GM18511 (cell line): ENCODE data around the gene PXDN.
"Not testable (repeated sequence)": the region's sequence is repeated elsewhere in the genome, so short reads cannot be mapped to it uniquely, and the experiment has no call there.

Experiments
- ATAC-seq: cut with Tn5 transposase; IDR thresholded peaks from one replicate; pipeline ENCODE4 v1.9.1; 2021; ENCODE audit warnings: mild to moderate bottlenecking, moderate library complexity; ENCODE audit not compliant: unreplicated experiment

PXDN gene

GRCh38 chr2:1705557-1706076 lies 38.7 kb downstream of the PXDN start:
- ATAC-seq = no peak

GRCh38 chr2:1704631-1705556 lies 39.4 kb downstream of the PXDN start:
- ATAC-seq = no peak

GRCh38 chr2:1702186-1702565 lies 42.1 kb downstream of the PXDN start:
- ATAC-seq = no peak

- ATAC-seq = no peak
Measured at GRCh38 chr2:1701556-1702185, 42.6 kb downstream of the PXDN start.

- ATAC-seq = no peak
Measured at GRCh38 chr2:1701020-1701419, 43.3 kb downstream of the PXDN start.

- ATAC-seq = not testable (repeated sequence)
Measured at GRCh38 chr2:1700427-1700826, 43.9 kb downstream of the PXDN start.

- no peak for ATAC-seq
Measured at GRCh38 chr2:1698188-1698945, 45.9 kb downstream of the PXDN start.

- no peak for ATAC-seq
Measured at GRCh38 chr2:1697601-1698000, 46.7 kb downstream of the PXDN start.

- ATAC-seq = no peak
Measured at GRCh38 chr2:1696472-1696871, 47.8 kb downstream of the PXDN start.

GRCh38 chr2:1694371-1695271 lies 49.7 kb downstream of the PXDN start:
- ATAC-seq = no peak

GRCh38 chr2:1693723-1694122 lies 50.6 kb downstream of the PXDN start:
- no peak for ATAC-seq

GRCh38 chr2:1692342-1692741 lies 52.0 kb downstream of the PXDN start:
- no peak for ATAC-seq

- no peak for ATAC-seq
Measured at GRCh38 chr2:1691366-1691765, 52.9 kb downstream of the PXDN start.

- no peak for ATAC-seq
Measured at GRCh38 chr2:1690056-1690775, 54.1 kb downstream of the PXDN start.

GRCh38 chr2:1688859-1689258 lies 55.5 kb downstream of the PXDN start:
- ATAC-seq = no peak

GRCh38 chr2:1688161-1688560 lies 56.2 kb downstream of the PXDN start:
- no peak for ATAC-seq

GRCh38 chr2:1687254-1687653 lies 57.1 kb downstream of the PXDN start:
- ATAC-seq = no peak

- ATAC-seq = no peak
Measured at GRCh38 chr2:1686784-1687105, 57.6 kb downstream of the PXDN start.

- ATAC-seq = no peak
Measured at GRCh38 chr2:1685957-1686783, 58.1 kb downstream of the PXDN start.
